Retina (tissue), 1 donor: Measurements from ENCODE around the gene CPED1.
"Not testable (repeated sequence)": the region's sequence is repeated elsewhere in the genome, so short reads cannot be mapped to it uniquely, and the experiment has no call there.

Source experiments
- DNase-seq: peaks from one replicate; pipeline ENCODE4 v3.0.0-alpha.2; 2016

Gene CPED1

DNA sequence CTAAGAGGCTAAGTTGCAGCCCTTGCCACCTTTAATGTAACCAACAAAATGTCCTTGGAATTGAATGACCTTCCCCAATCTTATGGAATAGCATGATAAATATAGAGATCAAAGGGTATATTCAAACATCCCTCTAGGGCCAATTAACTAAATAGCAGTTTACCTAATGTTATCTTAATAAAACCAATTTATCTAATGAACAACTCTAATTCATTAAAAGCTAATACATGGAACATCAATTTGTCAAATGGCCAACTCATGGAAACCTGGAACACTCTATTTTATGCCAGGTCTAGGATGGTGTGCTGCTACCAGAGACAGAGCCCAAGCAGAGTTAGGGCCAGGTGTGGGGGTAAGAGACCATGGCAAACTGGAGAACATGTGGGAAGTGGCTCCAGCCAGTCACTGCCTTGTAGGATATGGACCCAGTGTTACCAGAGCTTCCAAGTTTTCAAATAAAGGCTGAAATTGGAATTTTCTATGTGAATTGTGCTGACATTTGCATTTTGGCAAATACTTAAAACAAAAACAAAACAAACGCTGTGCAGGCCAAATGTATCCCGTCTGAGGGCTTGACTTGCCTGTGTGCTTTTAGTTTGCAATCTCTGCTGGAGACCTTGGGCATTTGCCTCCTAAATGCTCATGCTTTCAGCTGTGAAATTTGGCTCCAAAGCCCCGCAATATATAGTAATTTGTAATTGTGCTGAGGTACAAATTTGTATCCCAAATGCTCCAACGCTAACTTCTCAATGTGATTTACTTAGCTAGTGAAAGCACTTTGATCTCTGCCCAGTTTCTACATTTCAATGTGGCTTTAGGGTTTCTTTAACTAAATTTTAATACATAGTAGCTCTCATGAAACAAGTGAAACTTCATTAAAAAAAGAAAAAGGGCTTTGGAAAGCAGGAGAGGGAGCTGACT, 55.1 kb downstream of the CPED1 start:
- DNase-seq = no peak

DNA sequence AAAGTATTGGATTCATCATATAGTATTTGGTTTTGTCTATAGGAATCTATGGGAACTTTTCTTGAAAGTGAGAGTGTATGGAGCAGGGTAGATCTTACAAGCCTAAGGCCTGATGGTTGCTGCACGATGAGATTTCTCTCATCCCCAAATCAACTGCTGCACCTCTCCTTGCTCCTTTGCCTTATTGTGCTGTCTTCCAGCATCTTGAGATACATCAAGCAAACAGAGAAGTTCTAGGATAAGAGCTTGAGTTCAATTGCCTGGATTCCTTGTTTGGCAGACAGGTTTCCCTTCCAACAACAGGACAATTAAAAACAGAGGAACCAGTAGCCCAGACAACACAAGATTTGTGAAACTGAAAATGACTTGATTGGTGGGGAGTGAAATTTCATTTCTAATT, 56.6 kb downstream of the CPED1 start:
- DNase-seq = no peak

DNA sequence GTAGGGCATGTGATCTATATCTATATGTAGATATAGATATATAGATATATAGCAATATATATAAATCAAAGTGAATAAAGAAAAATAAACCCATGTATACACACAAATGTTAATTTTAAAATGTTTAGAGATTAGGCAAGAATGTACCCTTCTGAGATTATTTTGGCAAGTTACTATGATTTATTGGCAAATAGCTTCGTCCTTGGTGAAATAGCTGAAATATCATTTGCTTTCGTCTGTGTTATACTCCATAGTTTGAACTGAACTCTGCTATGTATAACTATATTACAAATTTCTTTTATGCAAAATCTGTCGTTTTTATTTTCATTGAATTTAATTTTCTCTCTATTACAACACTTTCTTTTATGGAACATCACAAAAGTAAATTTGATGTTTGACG, 57.5 kb downstream of the CPED1 start:
- DNase-seq = no peak

GRCh38 chr7:121046893-121047468, 58.5 kb downstream of the CPED1 start:
- no peak for DNase-seq

DNA sequence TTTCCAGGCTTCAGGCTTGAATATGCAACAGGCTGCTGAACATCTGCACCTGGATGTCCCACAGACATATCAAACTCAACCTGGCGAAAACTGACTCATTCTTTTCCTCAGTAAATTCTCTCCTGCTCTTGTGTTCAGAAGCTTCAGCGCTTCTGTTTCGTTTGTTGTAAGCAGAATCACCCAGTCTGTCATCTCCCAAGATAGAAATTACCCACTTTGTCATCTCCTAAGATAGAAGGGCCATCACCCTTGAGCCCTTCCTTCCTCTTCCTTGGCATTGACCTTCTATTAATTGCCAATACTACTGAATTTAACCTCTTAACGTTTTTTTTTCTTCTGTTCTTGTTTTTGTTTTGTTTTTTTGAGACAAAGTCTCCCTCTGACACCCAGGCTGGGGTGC, 59.7 kb downstream of the CPED1 start:
- no peak for DNase-seq

GRCh38 chr7:121049028-121049791, 60.7 kb downstream of the CPED1 start:
- DNase-seq = no peak

DNA sequence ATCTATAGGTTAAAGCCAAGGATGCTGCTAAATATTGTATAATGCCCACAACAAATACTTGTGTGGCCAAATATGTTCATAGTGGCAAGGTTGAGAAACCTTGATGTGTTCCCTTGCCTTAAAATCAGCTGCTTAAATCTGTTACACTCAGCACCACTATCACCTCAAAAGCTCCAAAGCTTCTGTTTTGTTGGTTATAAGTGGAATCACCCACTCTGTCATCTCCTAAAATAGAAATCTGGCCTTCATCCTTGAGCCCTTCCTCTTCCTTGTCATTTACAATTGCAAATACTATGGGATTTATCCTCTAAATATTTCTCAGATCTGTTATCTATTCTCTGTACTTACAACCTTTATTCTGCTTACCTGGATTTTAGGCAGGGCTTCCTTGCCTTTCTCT, 61.4 kb downstream of the CPED1 start:
- no peak for DNase-seq

- DNase-seq = no peak
These were observed 64.7 kb downstream of the CPED1 start for GRCh38 chr7:121053219-121053618.

DNA sequence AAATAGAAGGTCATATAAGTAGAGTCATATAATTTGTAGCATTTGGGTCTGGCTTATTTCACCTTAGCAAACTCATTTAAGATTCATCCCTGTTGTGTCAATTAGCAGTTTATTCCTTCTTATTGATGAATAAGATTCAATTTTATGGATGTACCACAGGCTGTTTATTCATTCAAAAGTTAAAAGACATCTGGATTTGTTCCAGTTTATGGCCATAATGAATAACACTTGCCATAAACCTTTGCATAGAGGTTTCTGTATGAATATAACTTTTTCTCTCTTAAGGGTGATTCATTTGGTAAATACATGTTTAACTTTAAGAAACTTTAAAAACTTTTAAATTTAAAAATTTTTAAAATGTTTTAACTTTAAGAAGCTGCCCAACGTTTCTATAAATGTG, 66.4 kb downstream of the CPED1 start:
- DNase-seq = no peak

DNA sequence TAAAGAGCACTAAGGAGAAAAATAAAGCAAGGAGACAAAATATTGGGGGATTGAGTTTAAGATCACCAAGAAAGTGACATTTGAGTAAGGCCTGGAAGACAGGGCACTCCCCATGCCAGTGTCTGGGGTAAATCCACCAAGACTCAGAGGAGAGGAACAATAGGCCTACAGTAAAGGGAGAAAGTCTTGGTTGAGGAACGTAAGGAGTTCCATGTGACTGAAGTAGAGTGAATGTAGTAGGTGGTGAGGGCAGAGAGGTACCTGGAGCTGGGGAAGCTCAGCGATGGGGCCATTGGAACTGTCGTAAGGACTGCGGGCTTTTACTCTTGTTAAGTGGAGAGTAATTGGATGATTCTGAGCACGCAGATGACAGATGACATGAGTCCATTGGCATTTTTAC, 69.4 kb downstream of the CPED1 start:
- no peak for DNase-seq

DNA sequence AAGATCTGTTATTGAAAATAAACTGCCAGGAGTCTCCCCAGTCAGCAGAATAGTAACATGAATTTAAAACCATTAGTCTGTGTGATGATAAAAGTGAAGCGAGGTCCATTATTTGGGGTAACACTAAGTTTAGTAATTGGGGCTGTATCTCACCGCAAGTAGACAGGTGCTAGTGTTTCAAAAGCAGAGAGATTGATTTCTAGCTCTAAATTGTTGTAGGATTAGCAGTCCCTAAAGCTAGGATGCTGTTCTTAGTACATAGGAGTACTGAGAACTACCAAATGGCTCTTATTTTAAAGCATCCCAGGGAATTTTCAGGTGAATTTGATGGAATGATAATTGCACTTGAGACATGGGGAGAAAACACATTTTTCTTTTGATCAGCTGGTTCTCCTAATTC, 70.5 kb downstream of the CPED1 start:
- no peak for DNase-seq

- DNase-seq = not testable (repeated sequence)
These were observed 71.5 kb downstream of the CPED1 start for GRCh38 chr7:121059979-121060509.

DNA sequence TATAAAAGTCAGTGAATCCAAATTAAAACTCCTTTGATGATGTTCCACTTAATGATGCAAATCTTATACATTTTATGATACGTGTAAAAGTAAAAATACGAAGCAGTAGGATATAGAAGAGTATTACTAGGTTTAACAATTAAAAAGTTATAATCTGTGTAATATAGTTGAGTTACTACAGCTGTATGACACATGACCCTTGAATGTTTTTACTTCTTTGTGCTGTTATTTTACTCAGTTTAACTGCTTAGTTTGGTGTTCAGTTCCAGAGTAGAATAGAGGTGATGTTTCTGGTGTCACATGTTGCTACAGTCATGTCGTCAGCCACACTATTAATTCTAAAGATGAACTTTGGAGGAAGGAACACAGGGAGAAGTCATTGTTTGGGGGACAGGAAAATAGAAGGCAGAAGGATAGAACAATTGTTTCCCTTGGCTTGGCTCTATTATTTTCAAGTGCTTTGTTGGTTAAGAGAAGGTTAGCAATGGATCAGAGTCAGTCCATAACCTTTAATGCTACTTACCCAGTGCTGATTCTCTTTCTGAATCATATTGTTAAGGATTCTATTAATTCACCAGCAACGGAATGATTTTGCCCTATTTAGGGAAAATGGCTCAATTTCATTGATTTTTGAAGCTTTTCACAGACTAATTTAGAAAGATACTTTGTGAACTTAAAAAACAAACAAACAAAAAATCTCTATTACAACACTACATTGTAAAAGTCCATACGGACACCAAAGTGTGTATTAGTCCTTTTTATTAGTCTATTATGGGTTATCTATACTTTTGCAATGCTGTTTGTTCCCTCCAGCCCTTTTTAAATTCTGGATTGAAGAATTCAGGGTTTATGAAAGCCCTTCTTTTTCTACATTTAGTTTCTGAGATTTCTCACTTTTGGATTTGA, 73.4 kb downstream of the CPED1 start:
- DNase-seq = no peak

DNA sequence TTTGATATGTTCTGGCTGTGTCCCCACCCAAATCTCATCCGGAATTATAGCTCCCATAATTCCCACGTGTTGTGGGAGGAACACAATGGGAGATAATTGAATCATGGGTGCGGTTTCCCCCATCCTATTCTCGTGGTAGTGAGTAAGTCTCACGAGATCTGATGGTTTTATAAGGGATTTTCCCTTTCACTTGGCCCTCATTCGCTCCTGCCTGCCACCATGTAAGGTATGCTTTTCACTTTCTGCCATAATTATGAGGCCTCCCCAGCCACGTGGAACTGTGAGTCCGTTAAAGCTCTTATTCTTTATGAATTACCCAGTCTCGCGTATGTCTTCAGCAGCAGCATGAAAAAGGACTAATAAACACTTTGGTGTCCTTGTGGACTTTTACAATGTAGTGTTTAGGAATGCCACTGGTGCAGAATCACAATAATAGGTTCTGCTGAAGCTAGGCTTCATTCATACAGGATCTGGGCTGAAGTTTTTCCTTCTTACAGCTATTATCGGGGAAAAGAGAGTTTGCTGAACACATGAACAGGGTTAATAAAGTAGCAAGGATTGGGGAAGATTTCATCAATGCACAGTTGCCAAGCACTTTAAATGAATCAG, 74.3 kb downstream of the CPED1 start:
- no peak for DNase-seq

DNA sequence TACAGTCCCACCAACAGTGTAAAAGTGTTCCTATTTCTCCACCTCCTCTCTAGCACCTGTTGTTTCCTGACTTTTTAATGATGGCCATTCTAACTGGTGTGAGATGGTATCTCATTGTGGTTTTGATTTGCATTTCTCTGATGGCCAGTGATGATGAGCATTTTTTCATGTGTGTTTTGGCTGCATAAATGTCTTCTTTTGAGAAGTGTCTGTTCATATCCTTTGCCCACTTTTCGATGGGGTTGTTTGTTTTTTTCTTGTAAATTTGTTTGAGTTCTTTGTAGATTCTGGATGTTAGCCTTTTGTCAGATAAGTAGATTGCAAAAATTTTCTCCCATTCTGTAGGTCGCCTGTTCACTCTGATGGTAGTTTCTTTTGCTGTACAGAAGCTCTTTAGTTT, 79.2 kb downstream of the CPED1 start:
- not testable (repeated sequence) for DNase-seq

- no peak for DNase-seq
These were observed 81.0 kb downstream of the CPED1 start for GRCh38 chr7:121069346-121070100.

GRCh38 chr7:121071132-121071531, 82.6 kb downstream of the CPED1 start:
- no peak for DNase-seq

GRCh38 chr7:121071662-121072061, 83.2 kb downstream of the CPED1 start:
- DNase-seq = no peak

- DNase-seq = no peak
These were observed 84.3 kb downstream of the CPED1 start for GRCh38 chr7:121072826-121073225.

DNA sequence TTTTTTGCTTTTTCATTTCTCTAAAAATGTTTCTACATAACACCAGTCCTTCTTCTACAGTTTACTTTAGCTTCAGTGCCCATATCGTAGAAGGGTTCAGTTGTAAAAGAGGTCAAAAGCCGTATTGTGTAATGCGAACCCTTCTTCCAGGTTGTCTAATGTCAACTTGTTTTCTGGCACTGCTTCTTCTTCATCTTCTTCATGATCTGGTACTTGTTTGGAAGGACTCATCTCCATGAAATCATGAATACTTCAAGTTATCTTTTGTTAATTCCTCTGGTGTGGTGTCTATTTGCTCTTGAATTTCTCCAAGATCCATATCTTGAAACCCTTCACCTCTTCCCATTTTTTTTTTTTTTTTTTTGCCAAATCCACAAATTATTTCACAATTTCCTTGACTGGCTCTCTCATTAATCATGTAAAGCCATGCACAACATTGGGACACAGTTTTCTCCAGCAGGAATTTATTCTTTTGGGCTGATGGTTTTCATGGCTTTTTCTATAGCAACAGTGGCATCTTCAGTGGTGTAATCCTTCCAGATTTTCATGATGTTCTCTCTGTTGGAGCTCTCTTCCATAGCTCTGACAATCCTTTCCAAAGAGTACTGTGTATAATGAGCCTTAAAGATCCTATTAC, 85.1 kb downstream of the CPED1 start:
- no peak for DNase-seq

- not testable (repeated sequence) for DNase-seq
These were observed 86.9 kb downstream of the CPED1 start for GRCh38 chr7:121075424-121075841.
